Karpas-422 (cell line): ENCODE data around the gene TEAD4. TPM values are rescaled to one million over a fixed set of nuclear protein-coding genes. Genes with fewer than 3 reads are reported as not detected.

Experiments used
- DNase-seq: peaks from one replicate; pipeline ENCODE4 v3.0.0-alpha.2; 2015
- H2AFZ ChIP-seq: fragments of 200-600 bp; sonication (generic); 2 replicates; pipeline ENCODE4 v1.6.1; 2014; ENCODE audit warnings: antibody characterized with exemption, low read length, mixed read lengths
- H3K27ac ChIP-seq: fragments of 200-600 bp; sonication (generic); 2 replicates; pipeline ENCODE4 v1.5.1; 2014; ENCODE audit warnings: mild to moderate bottlenecking, low read length, moderate library complexity
- H3K27me3 ChIP-seq: fragments of 200-600 bp; sonication (generic); 2 replicates; pipeline ENCODE4 v1.6.1; 2014; ENCODE audit warnings: low read length, mixed read lengths
- H3K36me3 ChIP-seq: fragments of 200-600 bp; sonication (generic); 2 replicates; pipeline ENCODE4 v1.6.1; 2014; ENCODE audit warnings: low read length, mixed read lengths; ENCODE audit not compliant: insufficient read depth
- H3K4me1 ChIP-seq: fragments of 200-600 bp; sonication (generic); 2 replicates; pipeline ENCODE4 v1.6.1; 2014; ENCODE audit warnings: mild to moderate bottlenecking, low read length, mixed read lengths
- H3K4me2 ChIP-seq: fragments of 200-600 bp; sonication (generic); 2 replicates; pipeline ENCODE4 v1.6.1; 2014; ENCODE audit warnings: low read length, low read depth, mild to moderate bottlenecking; ENCODE audit not compliant: poor library complexity, severe bottlenecking
- H3K4me3 ChIP-seq: fragments of 200-600 bp; sonication (generic); 2 replicates; pipeline ENCODE4 v1.5.1; 2014; ENCODE audit warnings: mild to moderate bottlenecking, antibody characterized with exemption, low read length, mixed read lengths
- H3K79me2 ChIP-seq: fragments of 200-600 bp; sonication (generic); 2 replicates; pipeline ENCODE4 v1.6.1; 2014; ENCODE audit warnings: mild to moderate bottlenecking, low read length, mixed read lengths
- H3K9ac ChIP-seq: fragments of 200-600 bp; sonication (generic); 2 replicates; pipeline ENCODE4 v1.6.0; 2014; ENCODE audit warnings: low read length
- H3K9me2 ChIP-seq: fragments of 200-600 bp; sonication (generic), shearing (Covaris generic); replicated peaks from 2 replicates; pipeline ENCODE4 v1.6.0; 2014; ENCODE audit warnings: mild to moderate bottlenecking, low read length, moderate library complexity; ENCODE audit not compliant: insufficient read depth
- H3K9me3 ChIP-seq: fragments of 300-700, 200-600 bp; sonication (generic); 2 replicates; pipeline ENCODE4 v1.6.1; 2014; ENCODE audit warnings: low read length, mixed read lengths
- H4K20me1 ChIP-seq: fragments of 200-600 bp; sonication (generic); 2 replicates; pipeline ENCODE4 v1.6.1; 2014; ENCODE audit warnings: mild to moderate bottlenecking, antibody characterized with exemption, low read length, low read depth; ENCODE audit not compliant: insufficient read depth
- total RNA-seq: library from RNA; depleted of rRNA; stranded (reverse); fragments of >200 nt; shearing (Covaris generic); gene quantifications from 2 replicates; pipeline ENCODE4 v1.2.3, GENCODE V29; 2014; ENCODE audit warnings: low replicate concordance

The TEAD4 gene
- total RNA-seq, 1 experiment from 2014 or later = not detected

- Histone ChIP-seq H3K27ac (no peak overlapping the region), H3K4me3 (no peak overlapping the region), H3K4me2 (no peak overlapping the region), H3K9me3 (no peaks in the 10 kb centered on the region), H3K27me3 (no peaks in the 10 kb centered on the region), H3K4me1 (no peaks in the 10 kb centered on the region), H4K20me1 (no peaks in the 10 kb centered on the region), H3K9me2 (no peaks in the 10 kb centered on the region), H3K79me2 (no peaks in the 10 kb centered on the region), H3K36me3 (no peaks in the 10 kb centered on the region), H3K9ac (no peak overlapping the region), H2AFZ (no peak overlapping the region)
- DNase-seq = no peak
Measured at GRCh38 chr12:3018284-3019004, 59.2 kb downstream of the TEAD4 start.

DNA sequence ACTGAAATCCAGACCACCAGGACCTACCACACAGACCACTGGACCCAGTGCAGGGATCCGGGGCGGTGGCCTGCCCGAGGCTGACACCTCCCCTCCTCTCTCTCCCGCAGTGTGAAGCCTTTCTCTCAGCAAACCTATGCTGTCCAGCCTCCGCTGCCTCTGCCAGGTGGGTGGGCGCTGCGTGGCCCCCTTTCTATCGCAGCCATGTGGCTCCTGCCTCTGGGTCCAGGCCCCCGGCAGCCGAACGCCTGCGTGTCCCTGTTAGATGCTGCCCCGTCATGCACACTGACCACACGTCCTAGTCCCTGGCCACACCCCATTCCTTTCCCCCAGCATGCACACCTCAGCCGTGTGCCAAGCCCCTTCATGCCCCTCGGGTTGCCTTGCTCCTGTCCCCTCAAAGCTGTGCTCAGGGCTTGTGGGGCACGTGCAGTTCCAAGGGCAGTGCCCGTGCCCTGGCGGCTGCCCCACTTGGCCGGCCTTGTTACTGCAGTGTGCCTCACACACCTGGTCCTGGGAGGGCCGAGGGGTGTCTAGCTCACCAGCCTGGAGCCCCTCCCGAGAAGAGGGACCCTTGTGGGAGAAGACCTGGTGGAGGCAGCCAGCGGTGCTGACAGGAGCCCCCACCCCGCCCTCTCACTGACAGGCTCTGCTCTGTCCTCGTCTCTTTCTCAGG, 59.9 kb downstream of the TEAD4 start:
- Histone ChIP-seq H3K9me2 (no peaks in the 10 kb centered on the region), H3K9ac (no peak overlapping the region), H4K20me1 (no peaks in the 10 kb centered on the region), H3K27ac (no peak overlapping the region), H3K9me3 (no peaks in the 10 kb centered on the region), H3K79me2 (no peaks in the 10 kb centered on the region), H3K4me3 (no peak overlapping the region), H3K4me2 (no peak overlapping the region), H3K27me3 (no peaks in the 10 kb centered on the region), H2AFZ (no peak overlapping the region), H3K36me3 (no peaks in the 10 kb centered on the region), H3K4me1 (no peaks in the 10 kb centered on the region)
- DNase-seq = no peak

- Histone ChIP-seq H4K20me1 (no peaks in the 10 kb centered on the region), H3K9me3 (no peaks in the 10 kb centered on the region), H3K4me1 (no peaks in the 10 kb centered on the region), H3K27me3 (no peaks in the 10 kb centered on the region), H3K9me2 (no peaks in the 10 kb centered on the region), H3K4me2 (no peak overlapping the region), H3K36me3 (no peaks in the 10 kb centered on the region), H3K27ac (no peak overlapping the region), H3K79me2 (no peaks in the 10 kb centered on the region), H3K9ac (no peak overlapping the region), H3K4me3 (no peak overlapping the region), H2AFZ (no peak overlapping the region)
- DNase-seq = no peak
Measured at GRCh38 chr12:3020399-3020798, 61.2 kb downstream of the TEAD4 start.

DNA sequence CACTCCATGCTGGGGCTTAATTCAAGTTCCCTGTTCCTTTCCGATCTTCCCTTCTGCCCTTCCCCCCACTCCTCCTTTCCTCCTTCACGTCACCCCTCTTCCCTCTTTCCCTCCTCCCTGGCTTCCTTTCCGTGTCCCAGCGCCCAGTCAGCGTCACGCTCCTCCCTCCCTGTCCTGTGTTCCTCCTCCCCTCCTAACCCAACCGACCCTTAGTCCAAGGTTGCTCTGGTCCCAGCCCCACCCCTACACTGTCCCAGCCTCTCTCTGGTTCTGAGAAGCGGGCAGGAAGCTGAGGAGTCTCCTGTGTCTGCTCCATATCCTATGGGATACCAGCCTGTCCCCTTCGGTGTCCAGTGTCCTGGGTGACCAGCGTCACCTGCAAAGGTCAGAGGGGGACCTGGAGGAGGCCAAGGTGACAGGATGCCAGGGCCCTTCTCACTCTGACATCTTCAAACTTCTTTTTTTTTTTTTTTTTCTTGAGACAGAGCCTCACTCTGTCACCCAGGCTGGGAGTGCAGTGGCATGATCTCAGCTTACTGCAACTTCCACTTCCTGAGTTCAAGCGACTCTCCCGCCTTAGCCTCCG, 61.7 kb downstream of the TEAD4 start:
- Histone ChIP-seq H3K9me3 (no peaks in the 10 kb centered on the region), H3K79me2 (no peaks in the 10 kb centered on the region), H3K36me3 (no peaks in the 10 kb centered on the region), H4K20me1 (no peaks in the 10 kb centered on the region), H3K9me2 (no peaks in the 10 kb centered on the region), H3K9ac (no peak overlapping the region), H3K27ac (no peak overlapping the region), H3K4me2 (no peak overlapping the region), H2AFZ (no peak overlapping the region), H3K4me3 (no peak overlapping the region), H3K4me1 (no peaks in the 10 kb centered on the region), H3K27me3 (no peaks in the 10 kb centered on the region)
- no peak for DNase-seq

GRCh38 chr12:3022411-3022810, 63.2 kb downstream of the TEAD4 start:
- Histone ChIP-seq H3K9me2 (no peaks in the 10 kb centered on the region), H3K79me2 (no peaks in the 10 kb centered on the region), H3K4me2 (no peak overlapping the region), H3K27me3 (no peaks in the 10 kb centered on the region), H2AFZ (no peak overlapping the region), H4K20me1 (no peaks in the 10 kb centered on the region), H3K36me3 (no peaks in the 10 kb centered on the region), H3K9me3 (no peaks in the 10 kb centered on the region), H3K9ac (no peak overlapping the region), H3K4me3 (no peak overlapping the region), H3K27ac (no peak overlapping the region), H3K4me1 (no peaks in the 10 kb centered on the region)
- no peak for DNase-seq

DNA sequence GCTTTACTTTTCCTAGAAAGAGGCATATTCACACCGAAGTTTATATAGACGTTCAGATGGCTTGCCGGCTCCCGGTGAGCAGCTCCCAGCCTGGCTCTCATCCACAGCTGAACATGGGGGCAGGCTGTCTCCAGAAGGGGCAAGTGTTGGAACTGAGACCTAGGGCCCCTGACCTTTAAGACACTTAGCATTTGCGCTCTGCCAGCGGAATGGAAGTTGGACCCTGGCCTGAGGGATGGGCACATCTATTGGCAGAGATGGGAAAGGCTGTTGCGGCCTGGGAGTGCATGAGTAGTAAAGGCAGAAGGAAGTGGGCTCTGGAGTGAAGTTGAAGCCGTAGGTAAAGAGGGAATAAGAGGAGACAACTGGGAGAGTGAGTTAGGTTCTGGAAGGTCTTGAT, 63.8 kb downstream of the TEAD4 start:
- H3K9me2 ChIP-seq = no peaks in the 10 kb centered on the region
- no peak for DNase-seq
- no peaks in the 10 kb centered on the region for H3K9me3 ChIP-seq
- no peaks in the 10 kb centered on the region for H3K4me1 ChIP-seq
- no peak overlapping the region for H3K27ac ChIP-seq
- no peak overlapping the region for H2AFZ ChIP-seq
- H4K20me1 ChIP-seq = no peaks in the 10 kb centered on the region
- H3K9ac ChIP-seq = no peak overlapping the region
- H3K4me3 ChIP-seq = no peak overlapping the region
- H3K27me3 ChIP-seq = no peaks in the 10 kb centered on the region
- no peak overlapping the region for H3K4me2 ChIP-seq
- no peaks in the 10 kb centered on the region for H3K36me3 ChIP-seq
- H3K79me2 ChIP-seq = no peaks in the 10 kb centered on the region

GRCh38 chr12:3028108-3028507, 68.9 kb downstream of the TEAD4 start:
- H3K27ac ChIP-seq = no peak overlapping the region
- H3K4me2 ChIP-seq = no peak overlapping the region
- H4K20me1 ChIP-seq = no peaks in the 10 kb centered on the region
- H3K27me3 ChIP-seq = no peaks in the 10 kb centered on the region
- no peak for DNase-seq
- no peak overlapping the region for H3K9ac ChIP-seq
- no peaks in the 10 kb centered on the region for H3K36me3 ChIP-seq
- no peaks in the 10 kb centered on the region for H3K9me3 ChIP-seq
- H2AFZ ChIP-seq = no peak overlapping the region
- H3K9me2 ChIP-seq = no peaks in the 10 kb centered on the region
- H3K4me3 ChIP-seq = no peak overlapping the region
- H3K4me1 ChIP-seq = no peaks in the 10 kb centered on the region
- H3K79me2 ChIP-seq = no peaks in the 10 kb centered on the region

- Histone ChIP-seq H4K20me1 (no peaks in the 10 kb centered on the region), H3K4me1 (peaks cover 15% of the 10 kb centered on the region), H3K9me2 (no peaks in the 10 kb centered on the region), H3K27ac (no peak overlapping the region), H3K9ac (no peak overlapping the region), H3K4me2 (no peak overlapping the region), H3K79me2 (no peaks in the 10 kb centered on the region), H2AFZ (no peak overlapping the region), H3K9me3 (no peaks in the 10 kb centered on the region), H3K36me3 (no peaks in the 10 kb centered on the region), H3K4me3 (no peak overlapping the region), H3K27me3 (no peaks in the 10 kb centered on the region)
- DNase-seq = no peak
Measured at GRCh38 chr12:3030821-3031429, 71.7 kb downstream of the TEAD4 start.
